ENCODE data around the gene KLF17. TPM values are rescaled to one million over a fixed set of nuclear protein-coding genes. Genes with fewer than 3 reads are reported as not detected.

The KLF17 gene
- total and polyA plus RNA-seq, 2 experiments from 2014 or later: not detected

DNA sequence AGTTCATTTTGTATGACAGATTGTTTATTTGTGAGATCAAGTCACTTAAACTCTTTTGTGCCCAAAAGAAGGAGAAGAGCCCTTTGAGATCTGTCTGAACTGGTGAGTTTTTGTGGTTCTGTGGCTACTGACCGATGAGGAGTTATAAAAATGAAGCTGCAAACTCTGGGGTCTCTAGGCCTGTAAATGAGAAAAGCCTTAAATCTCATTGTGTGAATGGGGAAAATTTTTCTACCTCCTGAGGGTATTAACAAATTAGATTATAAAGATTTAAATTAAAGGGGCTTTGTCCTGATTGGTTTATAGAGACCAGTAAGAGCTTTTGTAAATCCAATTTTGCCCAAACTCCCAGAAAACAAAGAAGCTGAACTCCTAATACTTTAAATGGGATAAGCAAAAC lies 9.7 kb upstream of the KLF17 start:
- H3K4me1 ChIP-seq (ENCODE audit: insufficient read depth): peaks cover 10% of the 10 kb centered on the region
- H3K4me1 Mint-ChIP-seq: peaks cover 12% of the 10 kb centered on the region
- no peaks in the 10 kb centered on the region for H3K27me3 ChIP-seq (ENCODE audit: insufficient read depth)
- H3F3A ChIP-seq (replicated peaks; ENCODE audit: low read depth): no peaks in the 10 kb centered on the region
- ATAC-seq (no peak), DNase-seq (ENCODE audit: low spot score) (no peak)
- no peak overlapping the region for H3K27ac ChIP-seq (ENCODE audit: low read depth)
- H3K9me2 ChIP-seq (ENCODE audit: insufficient read depth): no peaks in the 10 kb centered on the region
- no peak overlapping the region for H3K27ac Mint-ChIP-seq
- TF ChIP-seq NANOG (IDR thresholded peaks at IDR 0.05; ENCODE audit: borderline replicate concordance) (no peak), CREB1 (CRISPR knock-in tag; IDR thresholded peaks at IDR 0.05; ENCODE audit: low read depth) (no peak), ZNF331 (CRISPR knock-in tag; IDR thresholded peaks at IDR 0.05; ENCODE audit: low read depth) (no peak), EZH2phosphoT487 (IDR thresholded peaks at IDR 0.05; ENCODE audit: unreplicated experiment) (no peak), ZNF114 (CRISPR knock-in tag; IDR thresholded peaks at IDR 0.05) (no peak), EZH2 (IDR thresholded peaks at IDR 0.05; ENCODE audit: low read depth, unreplicated experiment) (no peak), CTCF (conservative IDR thresholded peaks at IDR 0.05; ENCODE audit: low read depth in 2 of 2) (no peak), JUNB (IDR thresholded peaks at IDR 0.05; ENCODE audit: unreplicated experiment) (no peak), STAT1 (IDR thresholded peaks at IDR 0.05; ENCODE audit: unreplicated experiment) (no peak), REST (IDR thresholded peaks at IDR 0.05; ENCODE audit: unreplicated experiment) (no peak), POLR2AphosphoS5 (IDR thresholded peaks at IDR 0.05; ENCODE audit: low read depth) (no peak)
- TF ChIP-seq, protein P1, sequence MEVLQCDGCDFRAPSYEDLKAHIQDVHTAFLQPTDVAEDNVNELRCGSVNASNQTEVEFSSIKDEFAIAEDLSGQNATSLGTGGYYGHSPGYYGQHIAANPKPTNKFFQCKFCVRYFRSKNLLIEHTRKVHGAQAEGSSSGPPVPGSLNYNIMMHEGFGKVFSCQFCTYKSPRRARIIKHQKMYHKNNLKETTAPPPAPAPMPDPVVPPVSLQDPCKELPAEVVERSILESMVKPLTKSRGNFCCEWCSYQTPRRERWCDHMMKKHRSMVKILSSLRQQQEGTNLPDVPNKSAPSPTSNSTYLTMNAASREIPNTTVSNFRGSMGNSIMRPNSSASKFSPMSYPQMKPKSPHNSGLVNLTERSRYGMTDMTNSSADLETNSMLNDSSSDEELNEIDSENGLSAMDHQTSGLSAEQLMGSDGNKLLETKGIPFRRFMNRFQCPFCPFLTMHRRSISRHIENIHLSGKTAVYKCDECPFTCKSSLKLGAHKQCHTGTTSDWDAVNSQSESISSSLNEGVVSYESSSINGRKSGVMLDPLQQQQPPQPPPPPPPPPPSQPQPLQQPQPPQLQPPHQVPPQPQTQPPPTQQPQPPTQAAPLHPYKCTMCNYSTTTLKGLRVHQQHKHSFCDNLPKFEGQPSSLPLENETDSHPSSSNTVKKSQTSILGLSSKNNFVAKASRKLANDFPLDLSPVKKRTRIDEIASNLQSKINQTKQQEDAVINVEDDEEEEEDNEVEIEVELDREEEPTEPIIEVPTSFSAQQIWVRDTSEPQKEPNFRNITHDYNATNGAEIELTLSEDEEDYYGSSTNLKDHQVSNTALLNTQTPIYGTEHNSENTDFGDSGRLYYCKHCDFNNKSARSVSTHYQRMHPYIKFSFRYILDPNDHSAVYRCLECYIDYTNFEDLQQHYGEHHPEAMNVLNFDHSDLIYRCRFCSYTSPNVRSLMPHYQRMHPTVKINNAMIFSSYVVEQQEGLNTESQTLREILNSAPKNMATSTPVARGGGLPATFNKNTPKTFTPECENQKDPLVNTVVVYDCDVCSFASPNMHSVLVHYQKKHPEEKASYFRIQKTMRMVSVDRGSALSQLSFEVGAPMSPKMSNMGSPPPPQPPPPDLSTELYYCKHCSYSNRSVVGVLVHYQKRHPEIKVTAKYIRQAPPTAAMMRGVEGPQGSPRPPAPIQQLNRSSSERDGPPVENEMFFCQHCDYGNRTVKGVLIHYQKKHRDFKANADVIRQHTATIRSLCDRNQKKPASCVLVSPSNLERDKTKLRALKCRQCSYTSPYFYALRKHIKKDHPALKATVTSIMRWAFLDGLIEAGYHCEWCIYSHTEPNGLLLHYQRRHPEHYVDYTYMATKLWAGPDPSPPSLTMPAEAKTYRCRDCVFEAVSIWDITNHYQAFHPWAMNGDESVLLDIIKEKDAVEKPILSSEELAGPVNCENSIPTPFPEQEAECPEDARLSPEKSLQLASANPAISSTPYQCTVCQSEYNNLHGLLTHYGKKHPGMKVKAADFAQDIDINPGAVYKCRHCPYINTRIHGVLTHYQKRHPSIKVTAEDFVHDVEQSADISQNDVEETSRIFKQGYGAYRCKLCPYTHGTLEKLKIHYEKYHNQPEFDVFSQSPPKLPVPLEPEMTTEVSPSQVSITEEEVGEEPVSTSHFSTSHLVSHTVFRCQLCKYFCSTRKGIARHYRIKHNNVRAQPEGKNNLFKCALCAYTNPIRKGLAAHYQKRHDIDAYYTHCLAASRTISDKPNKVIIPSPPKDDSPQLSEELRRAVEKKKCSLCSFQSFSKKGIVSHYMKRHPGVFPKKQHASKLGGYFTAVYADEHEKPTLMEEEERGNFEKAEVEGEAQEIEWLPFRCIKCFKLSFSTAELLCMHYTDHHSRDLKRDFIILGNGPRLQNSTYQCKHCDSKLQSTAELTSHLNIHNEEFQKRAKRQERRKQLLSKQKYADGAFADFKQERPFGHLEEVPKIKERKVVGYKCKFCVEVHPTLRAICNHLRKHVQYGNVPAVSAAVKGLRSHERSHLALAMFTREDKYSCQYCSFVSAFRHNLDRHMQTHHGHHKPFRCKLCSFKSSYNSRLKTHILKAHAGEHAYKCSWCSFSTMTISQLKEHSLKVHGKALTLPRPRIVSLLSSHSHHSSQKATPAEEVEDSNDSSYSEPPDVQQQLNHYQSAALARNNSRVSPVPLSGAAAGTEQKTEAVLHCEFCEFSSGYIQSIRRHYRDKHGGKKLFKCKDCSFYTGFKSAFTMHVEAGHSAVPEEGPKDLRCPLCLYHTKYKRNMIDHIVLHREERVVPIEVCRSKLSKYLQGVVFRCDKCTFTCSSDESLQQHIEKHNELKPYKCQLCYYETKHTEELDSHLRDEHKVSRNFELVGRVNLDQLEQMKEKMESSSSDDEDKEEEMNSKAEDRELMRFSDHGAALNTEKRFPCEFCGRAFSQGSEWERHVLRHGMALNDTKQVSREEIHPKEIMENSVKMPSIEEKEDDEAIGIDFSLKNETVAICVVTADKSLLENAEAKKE (CRISPR knock-in tag; IDR thresholded peaks at IDR 0.05): no peak
- TF ChIP-seq, protein P2, sequence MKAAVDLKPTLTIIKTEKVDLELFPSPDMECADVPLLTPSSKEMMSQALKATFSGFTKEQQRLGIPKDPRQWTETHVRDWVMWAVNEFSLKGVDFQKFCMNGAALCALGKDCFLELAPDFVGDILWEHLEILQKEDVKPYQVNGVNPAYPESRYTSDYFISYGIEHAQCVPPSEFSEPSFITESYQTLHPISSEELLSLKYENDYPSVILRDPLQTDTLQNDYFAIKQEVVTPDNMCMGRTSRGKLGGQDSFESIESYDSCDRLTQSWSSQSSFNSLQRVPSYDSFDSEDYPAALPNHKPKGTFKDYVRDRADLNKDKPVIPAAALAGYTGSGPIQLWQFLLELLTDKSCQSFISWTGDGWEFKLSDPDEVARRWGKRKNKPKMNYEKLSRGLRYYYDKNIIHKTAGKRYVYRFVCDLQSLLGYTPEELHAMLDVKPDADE (IDR thresholded peaks at IDR 0.05): no peak
- H3K36me3 Mint-ChIP-seq (ENCODE audit: low read depth): no peaks in the 10 kb centered on the region
- H3K4me3 Mint-ChIP-seq: no peak overlapping the region
- no peak overlapping the region for H3K4me2 ChIP-seq
- H3K79me2 ChIP-seq (replicated peaks; ENCODE audit: insufficient read depth): no peaks in the 10 kb centered on the region
- no peaks in the 10 kb centered on the region for H3K9me3 Mint-ChIP-seq
- no peaks in the 10 kb centered on the region for H3K36me3 ChIP-seq (ENCODE audit: insufficient read depth)
- H4K20me1 ChIP-seq (replicated peaks; ENCODE audit: insufficient read depth): no peaks in the 10 kb centered on the region; the same call in 1 of the 2 replicates
- no peak overlapping the region for H3K4me3 ChIP-seq
- peaks cover 5% of the 10 kb centered on the region for H3K27me3 Mint-ChIP-seq (ENCODE audit: insufficient read depth, low read depth, poor library complexity)
- H2AFZ ChIP-seq: no peak overlapping the region

Measured in GM23338 (cell line).